B cell (primary cell): ENCODE measurements around the gene DAAM2. TPM values are rescaled to one million over a fixed set of nuclear protein-coding genes. Genes with fewer than 3 reads are reported as not detected.

ENCODE experiments used
- ATAC-seq: fragments of 200-7000 bp; cut with Tn5 transposase; one replicate; pipeline ENCODE4 v1.10.0; 2021; ENCODE audit warnings: low read depth, mild to moderate bottlenecking, moderate number of reproducible peaks, moderate library complexity
- CTCF ChIA-PET: fragments of 350-600 bp; sonication (Branson Sonifier 250); formaldehyde crosslinking; loops from one replicate; lab custom pipeline; 2021; ENCODE audit warnings: antibody characterized with exemption, inconsistent platforms; lab: Charles Lee
- POLR2A ChIA-PET: fragments of 350-600 bp; sonication (Branson Sonifier 250); formaldehyde crosslinking; loops from one replicate; lab custom pipeline; 2021; ENCODE audit warnings: antibody characterized with exemption; lab: Charles Lee
- DNase-seq: peaks from one replicate; pipeline ENCODE4 v3.0.0; 2013
- H2AFZ ChIP-seq: 2 replicates; pipeline ENCODE4 v1.6.1; 2012; ENCODE audit warnings: mild to moderate bottlenecking, low read depth, low read length; ENCODE audit not compliant: insufficient read depth, poor library complexity, severe bottlenecking
- H3K27ac ChIP-seq, 2 donors: 1 replicate in 1 of 2; 2 replicates in 1 of 2; pipeline ENCODE4 v1.5.1; 2012 to 2013; ENCODE audit warnings: low read length in 2 of 2, mild to moderate bottlenecking in 2 of 2, moderate library complexity in 1 of 2
- H3K27me3 ChIP-seq, 4 experiments: fragments of 200-600 bp in 1 of 4; sonication (generic) in 1 of 4; replicated peaks in 1 of 4; 1 replicate in 2 of 4; 2 replicates in 2 of 4; pipeline versions ENCODE4 v1.6.1 to v1.7.0; 2013 to 2016; ENCODE audit warnings: low read length in 3 of 4, mild to moderate bottlenecking in 2 of 4, mixed read lengths in 1 of 4, moderate library complexity in 1 of 4; ENCODE audit not compliant: insufficient read depth in 4 of 4, control insufficient read depth in 3 of 4; ENCODE audit errors: control extremely low read depth in 1 of 4
- H3K36me3 ChIP-seq, 2 experiments: replicated peaks in 1 of 2; 1 replicate in 1 of 2; 2 replicates in 1 of 2; pipeline versions ENCODE4 v1.6.1 to v1.7.1; 2013; ENCODE audit warnings: low read length in 1 of 2; ENCODE audit not compliant: insufficient read depth in 2 of 2, control insufficient read depth in 1 of 2; ENCODE audit errors: control extremely low read depth in 1 of 2, extremely low read depth in 1 of 2
- H3K4me1 ChIP-seq, 2 donors: fragments of 200-600 bp in 1 of 2; sonication (generic) in 1 of 2; 1 replicate in 1 of 2; 2 replicates in 1 of 2; pipeline versions ENCODE4 v1.5.1 to v1.6.1; 2013 to 2017; ENCODE audit warnings: low read length in 2 of 2; ENCODE audit not compliant: control insufficient read depth in 2 of 2, insufficient read depth in 2 of 2
- H3K4me2 ChIP-seq: replicated peaks from 2 replicates; pipeline ENCODE3; 2012; ENCODE audit warnings: mild to moderate bottlenecking, low read depth, low read length; ENCODE audit not compliant: poor library complexity, severe bottlenecking
- H3K4me3 ChIP-seq, 5 experiments: fragments of 200-600 bp in 1 of 5; sonication (generic) in 1 of 5; 1 replicate in 3 of 5; 2 replicates in 2 of 5; pipeline versions ENCODE4 v1.5.1 to v1.7.0; 2011 to 2016; ENCODE audit warnings: low read length in 4 of 5, mild to moderate bottlenecking in 4 of 5, low read depth in 2 of 5, control low read depth in 1 of 5, moderate library complexity in 1 of 5; ENCODE audit not compliant: insufficient read depth in 1 of 5; ENCODE audit errors: control extremely low read depth in 1 of 5, extremely low read depth in 1 of 5
- H3K79me2 ChIP-seq: fragments of 200-600 bp; sonication (generic); one replicate; pipeline ENCODE4 v1.6.0; 2016; ENCODE audit warnings: low read length; ENCODE audit not compliant: control insufficient read depth, insufficient read depth
- H3K9ac ChIP-seq: fragments of 200-600 bp; sonication (generic); 2 replicates; pipeline ENCODE4 v1.6.1; 2017; ENCODE audit warnings: mild to moderate bottlenecking, low read length, moderate library complexity
- H3K9me3 ChIP-seq, 3 donors: one replicate each; pipeline versions ENCODE4 v1.6.1 to v1.7.1; 2013; ENCODE audit warnings: low read length in 2 of 3; ENCODE audit not compliant: control insufficient read depth in 2 of 3, insufficient read depth in 1 of 3; ENCODE audit errors: control extremely low read depth in 1 of 3
- H4K20me1 ChIP-seq: 2 replicates; pipeline ENCODE4 v1.6.0; 2012; ENCODE audit warnings: mild to moderate bottlenecking, low read length; ENCODE audit not compliant: insufficient read depth, control insufficient read depth, poor library complexity, severe bottlenecking
- H3K27ac Mint-ChIP-seq: one replicate; pipeline ENCODE4 v1.8.0; 2021; ENCODE audit warnings: mixed read lengths
- H3K27me3 Mint-ChIP-seq: one replicate; pipeline ENCODE4 v1.8.0; 2021; ENCODE audit warnings: mixed read lengths
- H3K4me1 Mint-ChIP-seq: one replicate; pipeline ENCODE4 v1.8.0; 2021; ENCODE audit warnings: mixed read lengths
- H3K4me3 Mint-ChIP-seq: one replicate; pipeline ENCODE4 v1.8.0; 2021; ENCODE audit warnings: mixed read lengths
- H3K9me3 Mint-ChIP-seq: one replicate; pipeline ENCODE4 v1.8.0; 2022; ENCODE audit warnings: mixed read lengths; ENCODE audit not compliant: insufficient read depth
- EZH2 ChIP-seq: IDR thresholded peaks from 2 replicates; pipeline ENCODE4 v1.6.1; 2012; ENCODE audit warnings: borderline replicate concordance, low read depth, mild to moderate bottlenecking, moderate library complexity, low read length; ENCODE audit not compliant: insufficient read depth, poor library complexity, severe bottlenecking
- WGBS: methylation state at CpG from one replicate; pipeline ENCODE4 v1.1.5; 2013; ENCODE audit warnings: missing lambda C conversion rate; ENCODE audit not compliant: insufficient coverage; 5-methylcytosine and 5-hydroxymethylcytosine counted together
- intact Hi-C: fragments of 100-400 bp; cut with micrococcal nuclease; formaldehyde crosslinking; loops from one replicate; pipeline ENCODE4 v1.10.0; 2022
- polyA plus RNA-seq: library from polyadenylated mRNA; depleted of rRNA; stranded (reverse); fragments of >200 nt; gene quantifications from 2 replicates; pipeline ENCODE4 v1.2.3, GENCODE V29; 2012
- total RNA-seq, 2 donors: library from RNA; stranded (reverse); fragments of 120-200 nt in 1 of 2; gene quantifications; 1 replicate in 1 of 2; 2 replicates in 1 of 2; pipeline versions ENCODE4 v1.2.3 to v1.2.4, GENCODE V29; 2013 to 2022
- TF ChIP-seq, protein P1 (sequence below): fragments of 200-600 bp; IDR thresholded peaks from one replicate; pipeline ENCODE4 v1.8.0; 2022; ENCODE audit warnings: antibody characterized with exemption, mild to moderate bottlenecking

Gene DAAM2
- total and polyA plus RNA-seq, 2 donors (not counting 1 experiment from before 2014, with no cell fraction given): not detected

DNA sequence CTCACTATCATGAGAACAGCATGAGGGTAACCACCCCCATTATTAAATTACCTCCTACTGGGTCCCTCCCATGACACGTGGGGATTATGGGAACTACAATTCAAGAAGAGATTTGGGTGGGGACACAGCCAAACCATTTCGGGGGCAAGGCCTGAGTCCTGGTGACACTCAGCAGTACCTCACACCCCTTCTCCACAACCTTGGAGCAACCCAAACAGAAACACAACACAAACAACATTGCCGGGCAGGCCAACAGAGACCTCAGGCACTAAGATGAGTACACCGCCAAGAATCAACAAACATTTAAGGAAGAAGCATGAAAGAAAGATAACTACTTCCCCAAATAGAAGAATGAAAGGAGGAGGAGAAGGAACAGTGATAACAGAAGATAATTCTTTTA, 125.2 kb downstream of the DAAM2 start:
- H3K9me3 Mint-ChIP-seq: no peaks in the 10 kb centered on the region

DNA sequence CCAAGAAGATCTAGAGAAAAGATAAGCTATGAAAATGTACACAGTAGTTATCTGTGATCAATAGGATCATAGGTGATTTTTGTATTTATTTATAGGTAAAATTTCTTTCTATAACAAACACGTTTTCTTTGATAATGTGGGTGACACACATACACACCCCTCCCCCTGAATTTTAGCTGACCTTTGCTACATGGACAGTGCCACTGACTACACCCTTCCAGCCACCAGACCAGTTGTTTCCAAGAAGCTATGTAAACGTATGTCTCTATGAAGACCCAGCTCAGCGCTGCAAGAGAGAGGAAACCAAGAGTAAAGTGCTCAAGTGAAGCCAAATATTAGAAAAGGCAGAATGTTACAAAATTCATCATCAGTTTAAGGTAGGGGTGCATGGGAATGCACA, 125.8 kb downstream of the DAAM2 start:
- Histone ChIP-seq H2AFZ (no peak overlapping the region), H3K4me1 (no peaks in the 10 kb centered on the region), H3K79me2 (no peaks in the 10 kb centered on the region), H3K36me3 (no peaks in the 10 kb centered on the region), H3K27ac (no peak overlapping the region), H3K9ac (no peak overlapping the region), H3K4me3 (no peak overlapping the region), H3K4me2 (no peak overlapping the region), H3K9me3 (peaks cover 0 to 5% (median 0%) of the 10 kb centered on the region in 3 donors), H3K27me3 (no peaks in the 10 kb centered on the region), H4K20me1 (no peaks in the 10 kb centered on the region)
- ChIA-PET CTCF (no interaction called here), POLR2A (no interaction called here)
- DNase-seq (no peak), ATAC-seq (no peak)
- TF ChIP-seq, protein P1, sequence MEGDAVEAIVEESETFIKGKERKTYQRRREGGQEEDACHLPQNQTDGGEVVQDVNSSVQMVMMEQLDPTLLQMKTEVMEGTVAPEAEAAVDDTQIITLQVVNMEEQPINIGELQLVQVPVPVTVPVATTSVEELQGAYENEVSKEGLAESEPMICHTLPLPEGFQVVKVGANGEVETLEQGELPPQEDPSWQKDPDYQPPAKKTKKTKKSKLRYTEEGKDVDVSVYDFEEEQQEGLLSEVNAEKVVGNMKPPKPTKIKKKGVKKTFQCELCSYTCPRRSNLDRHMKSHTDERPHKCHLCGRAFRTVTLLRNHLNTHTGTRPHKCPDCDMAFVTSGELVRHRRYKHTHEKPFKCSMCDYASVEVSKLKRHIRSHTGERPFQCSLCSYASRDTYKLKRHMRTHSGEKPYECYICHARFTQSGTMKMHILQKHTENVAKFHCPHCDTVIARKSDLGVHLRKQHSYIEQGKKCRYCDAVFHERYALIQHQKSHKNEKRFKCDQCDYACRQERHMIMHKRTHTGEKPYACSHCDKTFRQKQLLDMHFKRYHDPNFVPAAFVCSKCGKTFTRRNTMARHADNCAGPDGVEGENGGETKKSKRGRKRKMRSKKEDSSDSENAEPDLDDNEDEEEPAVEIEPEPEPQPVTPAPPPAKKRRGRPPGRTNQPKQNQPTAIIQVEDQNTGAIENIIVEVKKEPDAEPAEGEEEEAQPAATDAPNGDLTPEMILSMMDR: no peak
- TF ChIP-seq EZH2: no peak
- intact Hi-C loops: no loop called here
- no peaks in the 10 kb centered on the region for H3K9me3 Mint-ChIP-seq
- WGBS: 100% methylated on average over 2 of the region's 3 CpGs
- no peak overlapping the region for H3K27ac Mint-ChIP-seq
- no peaks in the 10 kb centered on the region for H3K4me1 Mint-ChIP-seq
- H3K27me3 Mint-ChIP-seq: peaks cover 12% of the 10 kb centered on the region
- H3K4me3 Mint-ChIP-seq: no peak overlapping the region

More for the DNA sequence above, 125.2 kb downstream of the DAAM2 start:
- ATAC-seq: no peak
- POLR2A ChIA-PET: no interaction called here
- H3K4me3 ChIP-seq: no peak overlapping the region
- no peak overlapping the region for H3K9ac ChIP-seq
- H3K9me3 ChIP-seq: peaks cover 0 to 2% (median 0%) of the 10 kb centered on the region in 3 donors
- H3K27me3 ChIP-seq: no peaks in the 10 kb centered on the region
- CTCF ChIA-PET: no interaction called here
- H3K79me2 ChIP-seq: no peaks in the 10 kb centered on the region
- peaks cover 12% of the 10 kb centered on the region for H3K27me3 Mint-ChIP-seq
- H3K4me1 ChIP-seq: no peaks in the 10 kb centered on the region
- no peak overlapping the region for H3K4me3 Mint-ChIP-seq
- H3K27ac Mint-ChIP-seq: no peak overlapping the region
- H4K20me1 ChIP-seq: no peaks in the 10 kb centered on the region
- no peak for DNase-seq
- no peak overlapping the region for H3K4me2 ChIP-seq
- TF ChIP-seq EZH2: no peak
- TF ChIP-seq, protein P1: no peak
- H3K4me1 Mint-ChIP-seq: no peaks in the 10 kb centered on the region
- intact Hi-C loops: no loop called here
- 100% methylated on average over 1 of the region's 4 CpGs for WGBS
- H2AFZ ChIP-seq: no peak overlapping the region
- no peaks in the 10 kb centered on the region for H3K36me3 ChIP-seq
- no peak overlapping the region for H3K27ac ChIP-seq
